C4-2B (cell line): ENCODE measurements around the gene OR51L1.

Experiments used
- CTCF ChIP-seq: fragments of 450-650 bp; conservative IDR thresholded peaks from 2 replicates; pipeline ENCODE4 v1.5.1; 2017; ENCODE audit warnings: mild to moderate bottlenecking
- ZFX ChIP-seq: fragments of 450-650 bp; IDR thresholded peaks from 2 replicates; pipeline ENCODE4 v1.6.1; 2017

GRCh38 chr11:5013012-5013411, 18.4 kb downstream of the OR51L1 start:
- TF ChIP-seq CTCF (no peak), ZFX (no peak)
